Neural progenitor cell (in vitro differentiated cells): ENCODE data around the gene ATP6V0E2.

Experiments
- CTCF ChIP-seq: fragments of 200-600 bp; sonication (generic); IDR thresholded peaks from 2 replicates; pipeline ENCODE4 v1.5.1; 2017; ENCODE audit warnings: antibody characterized with exemption, mild to moderate bottlenecking
- EZH2 ChIP-seq: fragments of 200-600 bp; sonication (generic); IDR thresholded peaks from 2 replicates; pipeline ENCODE4 v1.6.1; 2017; ENCODE audit warnings: antibody characterized with exemption, mild to moderate bottlenecking, moderate library complexity
- EZH2phosphoT487 ChIP-seq: fragments of 200-600 bp; sonication (generic); IDR thresholded peaks from 2 replicates; pipeline ENCODE4 v1.6.1; 2017; ENCODE audit warnings: antibody characterized with exemption

- TF ChIP-seq EZH2 (no peak), CTCF (no peak), EZH2phosphoT487 (no peak)
Observed at GRCh38 chr7:149824301-149824741, 49.4 kb upstream of the ATP6V0E2 start.
